ENCODE measurements around the gene DYNC2I2.

DNA sequence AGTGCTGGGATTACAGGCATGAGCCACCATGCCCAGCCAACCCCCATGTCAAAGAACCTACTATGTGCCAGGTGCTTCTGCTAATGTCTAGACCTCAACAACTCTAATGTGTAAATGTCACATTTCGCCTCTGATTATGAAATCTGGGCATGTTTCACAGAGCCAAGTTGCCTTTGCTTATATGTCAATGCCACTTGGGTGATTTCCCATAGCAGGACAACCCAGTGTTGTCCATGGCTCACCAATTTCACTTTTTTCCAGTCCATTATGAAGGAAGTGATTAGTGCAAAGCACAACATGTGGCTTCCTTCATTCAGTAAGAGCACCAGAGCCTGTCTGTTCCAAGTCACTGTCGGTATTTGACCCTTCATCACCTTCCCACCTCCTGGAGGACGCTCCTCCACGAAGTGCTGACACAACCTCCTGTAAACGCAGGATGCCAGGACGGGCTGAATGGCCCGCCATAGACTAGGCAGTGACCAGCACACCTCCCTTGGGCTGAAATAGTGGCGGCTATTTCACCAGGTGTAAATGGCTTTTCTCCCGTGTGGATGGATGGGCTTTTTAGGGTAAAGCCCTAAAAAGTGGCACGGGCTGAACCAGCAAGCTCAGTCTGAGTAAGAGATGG lies 44.7 kb upstream of the DYNC2I2 start:
- TF ChIP-seq POLR2A (IDR thresholded peaks at IDR 0.05): no peak
- TF ChIP-seq, protein P1, sequence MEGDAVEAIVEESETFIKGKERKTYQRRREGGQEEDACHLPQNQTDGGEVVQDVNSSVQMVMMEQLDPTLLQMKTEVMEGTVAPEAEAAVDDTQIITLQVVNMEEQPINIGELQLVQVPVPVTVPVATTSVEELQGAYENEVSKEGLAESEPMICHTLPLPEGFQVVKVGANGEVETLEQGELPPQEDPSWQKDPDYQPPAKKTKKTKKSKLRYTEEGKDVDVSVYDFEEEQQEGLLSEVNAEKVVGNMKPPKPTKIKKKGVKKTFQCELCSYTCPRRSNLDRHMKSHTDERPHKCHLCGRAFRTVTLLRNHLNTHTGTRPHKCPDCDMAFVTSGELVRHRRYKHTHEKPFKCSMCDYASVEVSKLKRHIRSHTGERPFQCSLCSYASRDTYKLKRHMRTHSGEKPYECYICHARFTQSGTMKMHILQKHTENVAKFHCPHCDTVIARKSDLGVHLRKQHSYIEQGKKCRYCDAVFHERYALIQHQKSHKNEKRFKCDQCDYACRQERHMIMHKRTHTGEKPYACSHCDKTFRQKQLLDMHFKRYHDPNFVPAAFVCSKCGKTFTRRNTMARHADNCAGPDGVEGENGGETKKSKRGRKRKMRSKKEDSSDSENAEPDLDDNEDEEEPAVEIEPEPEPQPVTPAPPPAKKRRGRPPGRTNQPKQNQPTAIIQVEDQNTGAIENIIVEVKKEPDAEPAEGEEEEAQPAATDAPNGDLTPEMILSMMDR (IDR thresholded peaks at IDR 0.05): no peak
